GM19238 (cell line): ENCODE measurements around the gene TNFSF9.

Experiments used
- DNase-seq: peaks from one replicate; pipeline ENCODE4 v3.0.0; 2011; ENCODE audit warnings: low spot score; ENCODE audit not compliant: insufficient read length

TNFSF9 gene, protein sequence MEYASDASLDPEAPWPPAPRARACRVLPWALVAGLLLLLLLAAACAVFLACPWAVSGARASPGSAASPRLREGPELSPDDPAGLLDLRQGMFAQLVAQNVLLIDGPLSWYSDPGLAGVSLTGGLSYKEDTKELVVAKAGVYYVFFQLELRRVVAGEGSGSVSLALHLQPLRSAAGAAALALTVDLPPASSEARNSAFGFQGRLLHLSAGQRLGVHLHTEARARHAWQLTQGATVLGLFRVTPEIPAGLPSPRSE

DNA sequence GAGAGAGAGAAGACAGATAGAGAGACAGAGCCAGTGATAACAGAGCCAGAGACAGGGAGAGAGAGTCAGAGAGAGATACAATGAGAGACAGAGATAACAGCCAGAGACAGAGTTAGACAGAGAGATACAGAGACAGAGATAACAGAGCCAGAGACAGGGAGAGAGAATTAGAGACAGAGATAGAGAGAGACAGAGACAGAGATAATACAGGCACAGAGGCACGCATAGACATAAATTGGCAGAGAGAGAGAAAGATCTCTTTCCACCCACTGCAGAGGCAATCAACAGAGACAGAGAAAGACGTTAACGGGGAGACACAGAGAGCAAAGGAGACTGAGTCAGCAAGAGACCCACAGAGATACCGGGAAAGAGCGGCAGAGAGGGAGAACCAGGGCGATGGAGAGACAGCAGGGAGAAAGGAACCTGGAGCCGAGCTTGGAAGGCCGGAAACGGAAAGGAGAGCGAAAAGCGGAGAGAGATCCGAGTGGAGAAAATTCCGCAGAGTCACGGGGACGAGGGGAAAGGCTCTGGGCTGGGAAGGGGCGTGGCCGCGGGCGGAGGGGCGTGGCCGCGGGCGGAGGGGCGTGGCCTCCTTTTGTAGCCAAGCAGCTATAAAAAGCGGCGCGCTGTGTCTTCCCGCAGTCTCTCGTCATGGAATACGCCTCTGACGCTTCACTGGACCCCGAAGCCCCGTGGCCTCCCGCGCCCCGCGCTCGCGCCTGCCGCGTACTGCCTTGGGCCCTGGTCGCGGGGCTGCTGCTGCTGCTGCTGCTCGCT is at the start of gene TNFSF9:
TNFSF9 (plus strand) TSS at position 641 of the 777 bp plus-strand sequence; CDS start at position 652, 11 bp downstream.
- peak; percentile 67 for DNase-seq

DNA sequence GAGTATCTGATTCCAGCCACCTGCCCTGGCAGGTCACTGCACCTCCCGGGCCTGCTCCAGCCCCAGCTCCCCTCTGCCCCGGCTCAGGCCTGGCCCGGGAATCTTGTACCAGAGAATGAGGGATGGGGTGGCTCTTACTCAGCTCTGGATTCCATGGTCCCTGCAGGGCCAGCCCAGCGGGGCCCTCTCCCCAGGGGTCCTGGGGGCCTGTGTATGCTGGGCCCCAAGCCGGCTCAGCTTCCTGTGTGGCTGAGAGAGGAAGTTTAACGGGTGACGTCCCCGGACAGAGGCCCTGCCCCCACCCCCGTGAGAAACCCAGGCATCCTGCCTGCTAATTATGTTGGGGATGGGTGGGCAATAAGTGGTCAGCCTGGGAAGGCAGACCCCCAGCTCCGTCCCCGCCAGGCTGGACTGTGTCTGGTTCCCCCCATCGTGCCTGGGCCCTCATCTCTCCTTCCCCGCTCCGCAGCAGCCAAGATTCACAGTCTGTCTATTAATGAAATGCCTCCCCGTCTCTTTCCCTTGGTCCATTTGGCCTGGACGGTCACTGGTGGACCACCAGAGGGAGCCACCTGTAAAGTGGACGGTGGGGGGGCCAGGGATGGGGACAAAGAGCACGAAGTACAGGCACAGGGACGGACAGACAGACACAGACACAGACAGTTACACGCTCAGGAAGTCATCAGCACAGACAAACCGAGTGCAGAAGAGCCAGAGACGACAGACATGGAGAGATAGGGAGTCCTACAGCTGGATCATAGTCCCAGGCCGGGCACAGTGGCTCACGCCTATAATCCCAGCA is 49.1 kb upstream of the TNFSF9 start, which contains the start of gene DENND1C:
DENND1C (minus strand) TSS at position 247 of the 802 bp plus-strand sequence; CDS start at position 155, 92 bp downstream.
- DNase-seq = no peak

DNA sequence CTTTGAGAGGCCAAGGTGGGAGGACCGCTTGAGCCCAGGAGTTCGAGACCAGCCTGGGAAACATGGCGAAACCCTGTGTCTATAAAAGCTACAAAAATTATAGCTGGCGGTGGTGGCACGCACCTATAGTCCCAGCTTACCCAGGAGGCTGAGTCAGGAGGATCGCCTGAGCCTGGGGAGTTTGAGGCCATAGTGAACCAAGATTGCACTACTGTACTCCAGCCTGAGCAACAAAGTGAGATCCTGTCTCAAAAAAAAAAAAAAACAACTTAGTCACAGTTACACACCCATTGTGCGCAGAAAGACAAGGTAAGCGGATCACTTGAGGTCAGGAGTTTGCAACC is 48.5 kb upstream of the TNFSF9 start:
- no peak for DNase-seq

DNA sequence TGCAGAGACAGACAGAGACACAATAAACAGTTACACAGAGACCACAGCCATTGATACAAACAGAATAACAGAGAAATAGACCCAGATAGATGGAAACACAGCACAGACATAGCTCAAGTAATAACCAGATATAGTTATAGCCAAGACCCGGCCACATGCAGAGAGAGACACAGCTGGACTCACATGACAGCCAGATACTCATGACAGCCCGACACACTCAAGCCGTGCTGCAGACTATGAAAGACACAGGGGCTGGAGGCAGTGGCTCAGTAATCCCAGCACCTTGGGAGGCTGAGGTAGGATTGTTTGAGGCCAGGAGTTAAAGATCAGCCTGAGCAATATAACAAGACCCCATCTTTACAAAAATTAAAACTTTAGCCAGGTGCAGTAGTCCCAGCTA is 47.6 kb upstream of the TNFSF9 start:
- DNase-seq = no peak

DNA sequence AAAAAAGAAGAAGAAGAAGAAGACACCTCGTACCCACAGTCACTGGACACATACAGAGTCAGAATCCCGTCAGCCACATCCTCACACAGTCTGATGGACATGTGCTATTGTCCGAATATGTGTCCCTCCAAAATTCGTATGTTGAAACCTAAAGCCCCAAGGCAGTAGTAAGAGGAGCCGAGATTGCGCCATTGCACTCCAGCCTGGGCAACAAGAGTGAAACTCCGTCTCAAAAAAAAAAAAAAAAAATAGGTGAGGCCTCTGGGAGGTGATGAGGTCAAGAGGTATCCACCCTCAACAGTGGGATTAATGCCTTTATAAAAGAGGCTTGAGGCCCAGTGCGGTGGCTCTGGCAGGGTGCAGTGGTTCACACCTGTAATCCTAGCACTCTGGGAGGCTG is 46.6 kb upstream of the TNFSF9 start:
- DNase-seq = no peak

DNA sequence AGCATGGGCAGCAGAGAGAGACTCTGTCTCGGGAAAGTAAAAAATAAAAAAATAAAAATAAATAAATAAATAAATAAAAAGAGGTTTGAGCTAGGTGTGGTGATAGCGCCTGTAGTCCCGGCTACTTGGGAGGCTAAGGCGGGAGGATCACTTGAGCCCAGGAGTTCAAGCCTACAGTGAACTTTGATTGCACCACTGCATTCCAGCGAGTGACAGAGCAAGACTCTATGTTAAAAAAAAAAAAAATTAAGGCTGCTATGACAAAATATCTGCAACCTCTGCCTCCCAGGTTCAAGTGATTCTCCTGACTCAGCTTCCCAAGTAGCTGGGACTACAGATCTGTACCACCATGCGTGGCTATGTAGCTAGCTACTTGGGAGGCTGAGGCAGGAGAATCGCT is 46.0 kb upstream of the TNFSF9 start:
- DNase-seq = no peak

DNA sequence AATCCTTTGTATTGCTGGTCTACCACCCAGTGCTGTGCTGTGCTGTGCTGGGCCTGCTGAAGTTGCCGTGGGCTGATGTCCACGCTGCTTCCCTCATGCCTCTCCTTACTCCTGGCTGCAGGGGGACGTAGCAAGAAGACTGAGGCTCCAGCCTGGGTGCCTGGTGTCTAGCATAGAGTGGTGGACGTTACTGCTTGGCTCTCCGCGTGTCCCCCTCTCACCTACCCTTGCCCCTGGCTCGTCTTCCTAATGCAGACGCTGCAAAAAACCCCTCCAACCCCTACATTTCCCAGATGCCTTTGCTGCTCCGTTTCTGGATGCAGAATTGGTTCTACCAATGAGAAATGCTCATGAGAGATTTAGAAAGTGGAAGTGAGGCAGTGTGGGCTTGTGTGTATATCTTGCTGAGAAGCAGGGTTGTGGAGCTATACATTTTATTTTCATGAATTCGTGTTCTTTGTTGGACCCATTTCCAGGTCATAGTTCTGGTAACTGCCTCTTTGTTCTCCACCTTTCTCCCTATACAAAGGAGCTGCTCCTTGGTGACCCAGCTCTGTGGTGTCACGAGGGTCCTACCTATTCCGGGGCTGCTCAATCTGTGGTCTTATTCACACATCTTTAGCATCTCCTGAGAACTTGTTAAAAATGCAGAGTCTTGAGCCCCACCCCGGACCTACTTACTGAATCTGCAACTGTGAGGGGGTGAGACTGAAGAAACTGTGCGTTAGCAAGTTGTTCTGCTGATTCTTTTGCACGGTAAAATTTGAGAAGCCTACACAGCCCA is 41.4 kb upstream of the TNFSF9 start:
- DNase-seq = no peak

DNA sequence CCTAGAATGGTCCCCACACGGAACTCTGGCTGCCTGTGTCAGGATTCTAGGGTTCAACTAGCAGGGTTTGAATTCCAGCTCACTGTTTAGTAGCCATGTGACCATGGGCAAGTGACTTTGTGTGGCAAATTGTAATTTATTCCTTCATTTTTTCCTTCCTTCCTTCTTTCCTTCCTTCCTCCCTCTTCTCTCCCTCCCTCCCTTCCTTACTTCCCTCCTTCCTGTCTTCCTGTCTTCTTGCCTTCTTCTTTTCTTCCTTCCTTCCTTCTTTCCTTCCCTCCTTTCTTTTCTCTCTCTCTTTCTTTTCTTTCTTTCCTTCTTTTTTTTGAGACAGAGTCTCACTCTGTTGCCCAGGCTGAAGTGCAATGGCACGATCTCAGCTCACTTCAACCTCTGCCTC is 40.7 kb upstream of the TNFSF9 start:
- no peak for DNase-seq

DNA sequence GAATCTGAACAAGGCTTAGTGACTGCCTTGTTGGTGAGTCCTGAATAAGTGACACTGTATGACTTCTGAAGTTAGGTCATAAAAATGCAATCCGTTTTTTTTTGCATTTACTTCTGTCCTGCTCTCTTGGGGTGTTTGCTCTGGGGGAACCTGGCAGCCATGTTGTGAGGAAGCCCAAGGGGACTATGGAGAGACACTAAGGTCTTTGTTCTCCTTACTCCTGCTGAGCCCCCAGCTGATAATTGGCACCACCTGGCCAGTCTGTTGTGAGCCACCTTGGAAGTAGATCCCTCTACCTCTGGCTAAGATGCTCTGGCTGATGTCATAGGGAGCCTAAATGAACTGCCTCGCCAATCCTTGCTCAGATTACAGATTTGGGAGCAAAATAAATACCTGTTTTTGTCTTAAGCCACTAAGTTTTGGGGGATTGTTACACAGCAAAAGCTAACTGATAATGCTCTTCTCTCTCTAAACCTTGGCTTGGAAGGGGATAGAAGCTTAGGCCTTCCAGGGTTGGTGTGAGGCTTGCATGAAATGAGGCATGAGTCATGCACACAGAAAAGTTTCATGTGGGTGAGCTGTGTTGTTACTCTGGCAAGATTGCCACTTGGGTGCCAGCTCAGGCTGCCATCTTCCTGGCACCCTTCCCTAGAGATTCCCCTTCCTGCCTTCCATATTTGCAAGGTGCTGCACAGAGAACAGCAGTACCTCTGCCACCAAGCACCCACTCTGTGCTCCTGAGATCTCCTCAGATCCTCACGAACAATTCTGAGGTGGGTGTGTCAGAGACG is 38.8 kb upstream of the TNFSF9 start:
- DNase-seq = no peak

DNA sequence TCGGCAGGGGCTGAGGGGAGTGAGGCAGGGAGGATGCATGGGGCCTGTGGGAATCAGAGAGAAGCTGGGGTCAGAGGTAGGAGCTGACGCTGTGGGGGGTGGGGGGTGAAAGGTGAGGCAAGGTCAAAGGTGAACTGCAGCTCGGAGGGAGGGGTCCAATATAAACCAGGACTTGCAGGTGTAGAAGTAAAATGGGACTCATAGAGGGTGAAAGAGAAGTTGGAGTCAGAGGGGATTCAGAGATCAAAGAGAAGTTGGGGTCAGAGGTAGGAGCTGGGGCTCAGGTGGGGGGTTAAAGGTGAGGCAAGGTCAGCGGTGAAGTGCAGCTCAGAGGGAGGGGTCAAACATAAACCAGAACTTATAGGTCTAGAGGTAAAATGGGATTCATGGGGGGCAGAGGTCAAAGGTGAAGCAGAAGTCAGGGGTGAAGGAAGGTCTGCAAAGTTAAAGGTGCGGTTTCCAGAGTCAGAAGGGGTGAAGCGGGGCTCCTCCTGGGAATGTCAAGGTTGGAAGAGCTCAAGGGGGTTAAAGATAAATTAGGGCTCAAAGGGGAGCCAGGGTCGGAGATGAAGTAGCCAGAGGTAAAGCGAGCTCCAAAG is 36.3 kb upstream of the TNFSF9 start:
- no peak for DNase-seq

DNA sequence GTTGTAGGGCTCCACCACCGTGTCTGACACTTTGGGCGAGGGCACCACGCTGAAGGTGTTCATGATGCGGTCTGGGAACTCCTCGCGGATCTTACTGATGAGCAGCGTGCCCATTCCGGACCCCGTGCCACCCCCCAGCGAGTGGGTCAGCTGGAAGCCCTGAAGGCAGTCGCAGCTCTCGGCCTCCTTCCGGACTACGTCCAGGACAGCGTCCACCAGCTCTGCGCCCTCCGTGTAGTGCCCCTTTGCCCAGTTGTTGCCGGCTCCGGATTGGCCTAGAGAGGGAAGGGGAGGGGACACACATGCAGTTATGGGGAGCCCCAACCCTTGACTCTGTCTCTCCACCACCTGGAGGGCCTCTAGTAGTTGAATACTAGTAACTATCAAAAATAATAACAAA is 34.9 kb upstream of the TNFSF9 start:
- DNase-seq = no peak

DNA sequence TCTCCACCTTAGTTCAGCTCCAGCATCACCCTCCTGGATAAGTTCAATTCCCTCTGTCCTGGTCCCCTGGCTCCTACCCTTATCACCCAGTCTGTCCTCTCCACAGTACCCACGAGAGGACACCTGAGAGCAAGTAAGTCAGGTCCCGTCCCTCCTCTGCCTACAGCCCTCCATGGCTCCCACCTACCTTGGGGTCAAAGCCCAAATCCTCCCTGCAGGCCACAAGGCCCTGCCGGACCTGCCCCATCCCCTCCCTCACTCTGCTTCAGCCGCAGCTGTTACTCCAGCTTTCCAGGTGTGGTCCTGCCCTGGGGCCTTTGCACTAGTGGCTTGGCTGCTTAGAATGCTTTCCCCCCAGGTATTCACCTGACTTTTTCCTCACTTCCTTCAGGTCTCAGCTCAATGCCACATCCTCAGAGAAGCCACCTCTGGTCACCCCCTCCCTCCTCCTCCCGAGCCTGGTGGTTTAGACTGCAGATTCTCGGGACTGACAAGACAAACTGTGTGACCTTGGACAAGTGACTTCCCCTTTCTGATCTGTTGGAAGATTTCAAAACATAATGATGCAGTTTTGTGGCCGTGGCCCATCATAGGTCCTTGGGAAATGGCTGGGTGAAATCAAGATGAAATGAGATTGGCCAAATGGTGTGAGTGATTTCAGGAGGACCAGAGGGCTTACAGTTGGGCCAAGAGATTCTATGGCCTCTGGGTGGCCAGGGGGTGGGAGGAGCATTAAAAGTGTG is 32.4 kb upstream of the TNFSF9 start:
- DNase-seq = no peak

DNA sequence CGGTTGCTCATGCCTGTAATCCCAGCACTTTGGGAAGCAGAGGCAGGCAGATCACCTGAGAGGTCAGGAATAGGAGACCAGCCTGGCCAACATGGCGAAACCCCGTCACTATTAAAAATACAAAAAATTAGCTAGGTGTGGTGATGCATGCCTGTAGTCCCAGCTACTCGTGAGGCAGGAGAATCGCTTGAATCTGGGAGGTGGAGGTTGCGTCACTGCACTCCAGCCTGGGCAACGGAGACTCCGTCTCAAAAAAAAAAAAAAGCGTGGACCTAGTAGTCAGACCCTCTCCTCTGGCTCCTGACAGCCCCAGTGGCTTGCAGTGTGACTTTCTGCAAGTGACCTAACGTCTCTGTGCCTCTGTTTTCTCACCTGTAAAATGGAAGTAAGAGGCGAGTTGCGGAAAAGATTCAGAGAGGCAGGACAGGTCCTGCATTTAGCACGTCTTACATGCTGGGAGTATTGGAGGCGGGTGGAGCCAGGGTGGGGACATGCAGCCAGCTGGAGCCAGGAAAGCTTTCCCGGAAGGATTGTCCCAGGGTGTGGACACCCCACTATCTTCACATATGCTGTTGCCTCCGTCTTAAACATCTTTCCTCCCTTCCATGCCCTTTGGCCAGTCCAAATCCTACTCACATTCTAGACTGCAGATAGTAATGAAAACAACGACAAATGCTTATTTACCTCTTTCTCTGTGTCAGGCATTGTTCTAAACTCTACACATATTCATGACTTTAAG is 31.6 kb upstream of the TNFSF9 start:
- DNase-seq = no peak

DNA sequence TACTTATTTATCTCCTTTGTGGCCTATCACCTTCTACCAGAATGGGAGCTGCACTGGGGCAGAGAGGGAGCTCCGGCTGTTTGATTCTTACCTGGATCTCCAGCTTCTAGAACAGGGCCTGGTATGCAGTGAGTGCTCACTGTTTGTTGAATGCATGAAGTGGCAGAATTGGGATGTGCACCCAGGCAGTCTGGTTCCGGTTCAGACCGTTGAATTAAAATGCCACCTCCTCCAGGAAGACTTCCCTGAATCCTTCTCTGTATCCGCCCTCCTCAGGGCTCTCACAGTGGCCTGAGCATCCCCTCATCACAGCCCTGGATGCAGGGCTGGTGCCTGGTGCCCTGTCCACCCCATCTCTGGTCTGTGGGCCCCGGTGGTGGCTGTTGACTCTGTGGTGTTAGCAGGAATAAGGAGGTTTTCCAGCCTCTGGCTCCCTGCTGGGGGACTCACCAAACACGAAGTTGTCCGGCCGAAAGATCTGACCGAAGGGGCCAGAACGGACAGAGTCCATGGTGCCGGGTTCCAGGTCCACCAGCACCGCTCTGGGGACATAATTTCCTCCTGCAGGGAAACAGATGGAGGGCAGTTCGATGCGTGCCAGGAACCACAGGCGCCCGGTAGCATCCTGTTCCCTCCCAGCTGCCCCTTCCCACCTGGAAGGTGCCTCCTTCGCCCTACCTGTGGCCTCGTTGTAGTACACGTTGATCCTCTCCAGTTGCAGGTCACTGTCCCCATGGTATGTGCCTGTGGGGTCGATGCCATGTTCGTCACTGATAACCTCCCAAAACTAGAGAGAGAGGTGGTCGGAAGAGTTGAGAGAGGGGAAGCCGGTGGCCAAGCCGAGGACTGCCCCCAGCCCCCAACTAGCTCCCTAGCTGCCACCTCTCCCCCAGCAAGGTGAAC is 29.7 kb upstream of the TNFSF9 start:
- no peak for DNase-seq

DNA sequence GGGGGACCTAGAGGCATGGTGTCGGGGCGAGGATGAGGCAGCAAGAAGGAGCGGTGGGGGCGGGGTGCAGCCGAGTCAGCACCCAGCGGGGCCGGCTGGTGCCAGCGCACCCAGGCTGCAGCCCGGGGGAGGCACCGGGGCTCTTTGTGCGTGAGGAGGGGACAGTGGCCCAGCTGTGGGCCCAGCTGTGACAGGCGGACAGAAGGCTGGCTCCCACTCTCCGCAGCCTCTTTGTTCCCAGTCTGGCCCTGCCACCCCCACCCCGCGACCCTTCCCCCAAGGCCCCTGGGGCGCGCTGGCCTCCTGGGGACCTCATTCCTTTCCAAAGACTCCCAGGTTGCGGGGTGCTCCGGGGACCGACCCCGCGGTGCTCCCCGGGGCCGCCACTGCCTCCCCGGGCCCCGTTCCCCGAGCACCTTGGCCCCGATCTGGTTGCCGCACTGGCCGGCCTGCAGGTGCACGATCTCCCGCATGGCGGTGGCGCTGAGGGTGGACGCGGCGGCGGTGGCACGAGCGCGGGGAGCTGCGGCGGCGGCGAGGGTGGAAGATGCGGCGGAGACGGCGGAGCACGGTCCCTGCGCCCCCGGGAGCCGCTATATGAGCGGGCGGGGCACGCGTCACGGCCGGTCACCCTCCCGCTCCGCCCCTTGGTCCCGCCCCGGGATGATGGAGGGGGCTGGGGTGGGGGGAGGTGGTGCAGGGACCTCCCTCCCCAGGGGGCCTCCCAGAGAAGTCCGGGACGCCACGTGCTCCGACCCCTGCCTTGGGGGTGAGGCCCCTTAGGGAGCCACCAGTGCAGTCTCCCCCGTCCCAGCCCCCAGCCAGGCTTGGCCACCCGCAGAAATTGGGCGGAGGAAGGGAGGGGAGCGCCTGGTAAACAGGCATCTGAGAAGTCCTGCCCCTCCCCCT is 28.8 kb upstream of the TNFSF9 start, which contains the start of gene TUBB4A:
TUBB4A (minus strand) TSS at position 570 of the 909 bp plus-strand sequence; CDS start at position 473, 97 bp downstream.
- DNase-seq = peak; percentile 54

DNA sequence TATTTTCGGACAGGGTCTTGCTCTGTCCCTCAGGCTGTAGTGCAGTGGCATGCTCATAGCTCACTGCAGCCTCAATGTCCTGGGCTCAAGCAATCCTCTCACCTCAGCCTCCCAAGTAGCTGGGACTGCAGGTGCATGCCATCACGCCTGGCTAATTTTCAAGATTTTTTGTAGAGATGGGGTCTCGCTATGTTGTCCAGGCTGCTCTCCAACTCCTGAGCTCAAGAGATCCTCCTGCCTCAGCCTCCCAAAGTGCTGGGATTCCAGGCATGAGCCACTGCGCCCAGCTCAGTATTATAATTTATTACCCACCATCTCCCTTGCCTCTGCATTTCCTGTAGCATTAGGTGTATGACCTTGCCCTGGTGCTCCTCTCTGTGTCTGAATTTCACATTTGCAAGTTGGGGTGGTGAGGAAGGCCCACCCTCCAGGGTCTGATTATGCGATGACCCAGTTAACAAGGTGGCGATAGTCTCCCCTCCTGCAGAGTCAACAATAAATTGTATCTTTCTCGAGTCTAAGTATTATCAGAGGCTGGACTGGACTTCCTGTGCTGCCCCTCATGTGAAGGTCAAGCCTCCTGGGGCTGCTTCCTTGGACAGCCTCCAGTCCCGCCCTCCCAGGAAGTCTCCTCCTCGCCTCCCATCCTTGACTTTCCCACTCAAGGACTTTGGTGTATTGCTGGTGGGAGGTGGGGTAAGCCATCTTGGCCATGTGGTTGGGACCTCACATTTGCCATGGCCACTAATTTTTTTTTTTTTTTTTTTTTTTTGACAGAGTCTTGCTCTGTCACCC is 27.2 kb upstream of the TNFSF9 start:
- no peak for DNase-seq
